ENCODE data around the gene CALU.

Gene CALU

GRCh38 chr7:128707752-128708151 is 31.4 kb upstream of the CALU start:
- no peak for DNase-seq (ENCODE audit: extremely low spot score)
- POLR2A ChIA-PET = no interaction called here
- no peak for TF ChIP-seq CTCF (IDR thresholded peaks at IDR 0.05; ENCODE audit: control extremely low read depth, extremely low read depth, low read depth, missing control alignments)
- CTCF ChIA-PET = no interaction called here

GRCh38 chr7:128708235-128708634 is 30.9 kb upstream of the CALU start:
- CTCF ChIA-PET = interaction anchor here (0.9 to 1.2 kb wide), 2 partner anchors 11 to 73 kb away, joined by 3 read pairs; no protein-coding TSS in a partner anchor
- DNase-seq (ENCODE audit: extremely low spot score) = no peak
- TF ChIP-seq CTCF (IDR thresholded peaks at IDR 0.05; ENCODE audit: control extremely low read depth, extremely low read depth, low read depth, missing control alignments) = no peak
- POLR2A ChIA-PET = no interaction called here

- POLR2A ChIA-PET = no interaction called here
- no peak for TF ChIP-seq CTCF (IDR thresholded peaks at IDR 0.05; ENCODE audit: control extremely low read depth, extremely low read depth, low read depth, missing control alignments)
- CTCF ChIA-PET = interaction anchor here (0.7 to 1.4 kb wide), 6 partner anchors 8 to 72 kb away, joined by 3 to 4 read pairs (median 3); partner anchors contain the start of gene GARIN1A
- no peak for DNase-seq (ENCODE audit: extremely low spot score)
Measured at GRCh38 chr7:128708824-128709223, 30.3 kb upstream of the CALU start.

GRCh38 chr7:128710481-128710880 is 28.7 kb upstream of the CALU start:
- DNase-seq (ENCODE audit: extremely low spot score) = no peak
- CTCF ChIA-PET = interaction anchor here (1.4 kb wide), 1 partner anchor 14 kb away, joined by 3 read pairs; no protein-coding TSS in a partner anchor
- TF ChIP-seq CTCF (IDR thresholded peaks at IDR 0.05; ENCODE audit: control extremely low read depth, extremely low read depth, low read depth, missing control alignments) = no peak
- POLR2A ChIA-PET = no interaction called here

- TF ChIP-seq CTCF (IDR thresholded peaks at IDR 0.05; ENCODE audit: control extremely low read depth, extremely low read depth, low read depth, missing control alignments) = no peak
- DNase-seq (ENCODE audit: extremely low spot score) = no peak
- POLR2A ChIA-PET = interaction anchor here (0.7 kb wide), 1 partner anchor 215 kb away, joined by 4 read pairs; no protein-coding TSS in a partner anchor
- CTCF ChIA-PET = interaction anchor here (0.8 to 1.2 kb wide), 4 partner anchors 9 to 287 kb away, joined by 3 to 4 read pairs (median 4); no protein-coding TSS in a partner anchor
Measured at GRCh38 chr7:128713794-128714193, 25.4 kb upstream of the CALU start.

- ChIA-PET POLR2A (no interaction called here), CTCF (no interaction called here)
- DNase-seq (ENCODE audit: extremely low spot score) = no peak
- no peak for TF ChIP-seq CTCF (IDR thresholded peaks at IDR 0.05; ENCODE audit: control extremely low read depth, extremely low read depth, low read depth, missing control alignments)
Measured at GRCh38 chr7:128714701-128715495, 24.3 kb upstream of the CALU start.
